Colonic mucosa (tissue), 4 donors: Measurements from ENCODE around the gene SEC61A1. TPM values are rescaled to one million over a fixed set of nuclear protein-coding genes. Genes with fewer than 3 reads are reported as not detected.

Experiments
- DNase-seq: peaks from one replicate; pipeline ENCODE4 v3.0.0-alpha.2; 2020
- H3K27ac ChIP-seq: fragments of 200-600 bp; one replicate; pipeline ENCODE4 v1.8.0; 2021
- H3K27me3 ChIP-seq: fragments of 200-600 bp; one replicate; pipeline ENCODE4 v1.8.0; 2021
- H3K36me3 ChIP-seq: fragments of 200-600 bp; one replicate; pipeline ENCODE4 v1.8.0; 2021
- H3K4me1 ChIP-seq: fragments of 200-600 bp; one replicate; pipeline ENCODE4 v1.8.0; 2021; ENCODE audit warnings: mild to moderate bottlenecking
- H3K4me3 ChIP-seq: fragments of 200-600 bp; one replicate; pipeline ENCODE4 v1.8.0; 2021
- H3K9ac ChIP-seq, 2 donors: one replicate each; pipeline ENCODE4 v1.7.0; 2013; ENCODE audit warnings: control low read depth in 2 of 2, low read depth in 2 of 2, low read length in 2 of 2
- H3K9me3 ChIP-seq: fragments of 200-600 bp; one replicate; pipeline ENCODE4 v1.8.0; 2021
- intact Hi-C: fragments of 100-400 bp; cut with DNase I; formaldehyde crosslinking; loops from one replicate; pipeline ENCODE4 v1.14.1; 2022
- total RNA-seq, 2 donors: library from RNA; stranded (reverse); fragmentation: NEBNext Ultra II Directional in 1 of 2; extraction: Animal tissue kit (Norgen Biotek cat#: 25700) in 1 of 2; gene quantifications; one replicate each; pipeline ENCODE4 v1.2.1, GENCODE V29; 2021
- TF ChIP-seq, protein P1 (sequence below): fragments of 200-600 bp; IDR thresholded peaks from one replicate; pipeline ENCODE4 v1.8.0; 2022; ENCODE audit warnings: antibody characterized with exemption, mild to moderate bottlenecking
- donor health status: healthy.
- donor health status: DM: no; HTN: no; CAD: no.
- donor health status: DM: no; HTN: no; CAD: no.

Gene SEC61A1
- total RNA-seq, 2 donors from 2014 or later: 184 to 250 TPM

DNA sequence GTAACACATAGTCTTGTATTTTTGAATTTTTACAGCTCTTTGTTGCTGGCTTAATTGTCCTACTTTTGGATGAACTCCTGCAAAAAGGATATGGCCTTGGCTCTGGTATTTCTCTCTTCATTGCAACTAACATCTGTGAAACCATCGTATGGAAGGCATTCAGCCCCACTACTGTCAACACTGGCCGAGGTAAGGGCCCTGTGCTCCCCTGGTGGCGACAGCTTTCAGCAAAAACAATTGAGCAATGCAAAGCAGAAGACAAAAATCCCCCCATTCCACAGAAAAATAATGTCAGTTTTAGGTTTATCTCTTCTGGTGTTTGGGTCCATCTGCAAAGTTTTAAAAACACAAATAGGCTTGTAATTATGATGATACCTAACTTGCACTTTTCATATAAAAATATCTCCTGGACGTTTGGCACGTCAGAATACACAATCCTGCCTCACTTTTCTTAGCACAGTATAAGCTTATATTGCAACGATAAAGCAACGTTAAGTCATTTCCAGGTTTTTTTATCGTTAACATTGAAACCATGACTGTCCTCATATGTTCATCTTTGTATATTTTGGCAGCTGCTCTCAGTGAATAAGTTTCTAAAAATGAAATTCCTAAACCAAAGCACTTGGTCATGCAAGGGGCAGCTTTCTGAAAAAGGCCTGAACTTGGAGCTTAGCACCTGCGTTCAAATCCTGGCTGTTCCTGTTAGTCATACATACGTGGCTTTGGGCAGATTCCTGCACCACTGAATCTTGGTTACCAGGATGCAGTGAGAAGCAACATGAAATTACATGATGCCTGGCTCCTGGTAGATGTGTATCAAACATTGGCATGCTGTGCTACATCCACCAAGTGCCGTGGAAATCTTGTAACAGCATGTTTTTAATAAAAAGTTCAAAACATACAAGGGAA lies 8.5 kb downstream of the SEC61A1 start:
- DNase-seq: no peak
- no peak overlapping the region for H3K4me3 ChIP-seq
- intact Hi-C loops: no loop called here
- no peaks in the 10 kb centered on the region for H3K4me1 ChIP-seq
- H3K9me3 ChIP-seq: no peaks in the 10 kb centered on the region
- TF ChIP-seq, protein P1, sequence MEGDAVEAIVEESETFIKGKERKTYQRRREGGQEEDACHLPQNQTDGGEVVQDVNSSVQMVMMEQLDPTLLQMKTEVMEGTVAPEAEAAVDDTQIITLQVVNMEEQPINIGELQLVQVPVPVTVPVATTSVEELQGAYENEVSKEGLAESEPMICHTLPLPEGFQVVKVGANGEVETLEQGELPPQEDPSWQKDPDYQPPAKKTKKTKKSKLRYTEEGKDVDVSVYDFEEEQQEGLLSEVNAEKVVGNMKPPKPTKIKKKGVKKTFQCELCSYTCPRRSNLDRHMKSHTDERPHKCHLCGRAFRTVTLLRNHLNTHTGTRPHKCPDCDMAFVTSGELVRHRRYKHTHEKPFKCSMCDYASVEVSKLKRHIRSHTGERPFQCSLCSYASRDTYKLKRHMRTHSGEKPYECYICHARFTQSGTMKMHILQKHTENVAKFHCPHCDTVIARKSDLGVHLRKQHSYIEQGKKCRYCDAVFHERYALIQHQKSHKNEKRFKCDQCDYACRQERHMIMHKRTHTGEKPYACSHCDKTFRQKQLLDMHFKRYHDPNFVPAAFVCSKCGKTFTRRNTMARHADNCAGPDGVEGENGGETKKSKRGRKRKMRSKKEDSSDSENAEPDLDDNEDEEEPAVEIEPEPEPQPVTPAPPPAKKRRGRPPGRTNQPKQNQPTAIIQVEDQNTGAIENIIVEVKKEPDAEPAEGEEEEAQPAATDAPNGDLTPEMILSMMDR: no peak
- H3K9ac ChIP-seq: no peak overlapping the region
- no peak overlapping the region for H3K27ac ChIP-seq
- H3K36me3 ChIP-seq: peaks cover 31% of the 10 kb centered on the region
- no peaks in the 10 kb centered on the region for H3K27me3 ChIP-seq

DNA sequence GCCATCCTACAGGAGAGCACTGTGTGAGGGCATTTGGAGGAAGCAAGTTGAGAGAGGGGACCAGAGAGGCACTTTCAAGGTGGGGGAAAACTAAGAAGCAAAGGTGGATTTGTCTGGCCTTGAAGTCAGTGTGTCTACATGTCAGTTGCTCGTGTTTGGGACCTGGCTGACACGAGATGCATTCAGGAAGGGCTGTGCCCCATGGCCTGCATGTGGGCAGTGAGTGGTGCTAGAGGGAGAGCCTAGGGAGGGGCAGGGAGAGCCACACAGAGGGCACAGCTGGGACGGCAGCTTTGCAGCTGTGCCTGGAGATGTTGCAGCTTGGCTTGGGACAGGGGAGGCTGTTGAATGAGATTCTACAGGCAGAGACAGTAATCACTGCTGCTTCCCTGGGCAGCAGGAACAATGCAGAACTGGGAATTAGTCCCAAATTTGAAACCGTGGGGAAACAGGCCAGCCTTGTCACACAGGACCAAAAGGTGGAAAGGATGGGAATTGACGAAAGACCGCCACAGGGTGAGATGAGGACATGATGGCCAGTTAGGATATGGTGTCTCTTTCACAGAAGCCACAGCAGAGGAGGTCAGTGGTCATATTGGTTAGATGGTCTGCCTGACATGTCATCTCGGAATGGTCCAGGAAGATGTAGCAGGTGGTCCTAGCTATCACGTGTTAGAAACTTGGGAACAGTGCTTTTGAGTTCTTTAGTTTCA lies 10.0 kb downstream of the SEC61A1 start:
- DNase-seq: no peak
- H3K27ac ChIP-seq: no peak overlapping the region
- no peak overlapping the region for H3K4me3 ChIP-seq
- H3K36me3 ChIP-seq: peaks cover 21% of the 10 kb centered on the region
- H3K27me3 ChIP-seq: no peaks in the 10 kb centered on the region
- H3K4me1 ChIP-seq: no peaks in the 10 kb centered on the region
- no peak overlapping the region for H3K9ac ChIP-seq
- intact Hi-C loops: no loop called here
- no peaks in the 10 kb centered on the region for H3K9me3 ChIP-seq
- TF ChIP-seq, protein P1: no peak

DNA sequence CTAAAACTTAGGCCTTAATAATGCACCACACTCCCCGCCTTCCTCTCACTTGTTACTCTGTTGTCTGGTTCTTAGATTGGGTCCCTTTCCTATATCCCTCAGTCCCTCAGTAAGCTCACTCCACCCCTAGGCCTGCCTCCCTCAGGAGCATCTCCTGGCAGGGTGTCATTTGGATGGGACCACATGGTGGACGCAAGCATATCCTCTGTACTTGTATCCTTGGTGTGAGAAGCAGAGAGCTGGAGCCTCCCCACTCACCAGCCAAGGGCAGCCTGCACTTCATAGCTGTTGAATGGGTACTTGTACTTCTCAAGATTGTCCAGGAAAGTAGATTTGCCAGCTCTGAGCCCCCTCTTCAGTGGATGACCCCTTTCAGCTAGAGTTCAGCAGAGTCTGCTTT lies 11.6 kb downstream of the SEC61A1 start:
- no peak for DNase-seq
- H3K4me1 ChIP-seq: no peaks in the 10 kb centered on the region
- TF ChIP-seq, protein P1: no peak
- H3K4me3 ChIP-seq: no peak overlapping the region
- intact Hi-C loops: no loop called here
- peaks cover 33% of the 10 kb centered on the region for H3K36me3 ChIP-seq
- H3K9ac ChIP-seq: no peak overlapping the region
- H3K27ac ChIP-seq: no peak overlapping the region
- H3K27me3 ChIP-seq: no peaks in the 10 kb centered on the region
- no peaks in the 10 kb centered on the region for H3K9me3 ChIP-seq

DNA sequence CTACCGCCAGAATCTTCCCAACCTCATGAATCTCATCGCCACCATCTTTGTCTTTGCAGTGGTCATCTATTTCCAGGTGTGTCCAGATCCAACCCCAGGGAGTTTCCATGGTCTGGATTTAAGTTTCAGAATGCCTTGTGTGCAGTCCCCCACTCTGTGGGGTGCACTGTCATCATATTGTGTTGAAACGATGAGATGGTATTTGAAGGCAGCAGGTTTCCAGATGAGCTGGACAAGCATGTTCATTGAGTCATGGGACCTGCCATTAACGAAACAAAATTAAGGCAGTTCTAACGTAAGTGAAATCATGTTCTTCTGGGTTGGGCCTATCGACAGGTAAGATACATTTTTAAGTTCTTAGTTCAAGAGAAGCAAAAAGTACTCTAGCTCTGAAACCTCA lies 12.7 kb downstream of the SEC61A1 start:
- no peak for DNase-seq
- no peaks in the 10 kb centered on the region for H3K27me3 ChIP-seq
- peaks cover 43% of the 10 kb centered on the region for H3K36me3 ChIP-seq
- no peak overlapping the region for H3K27ac ChIP-seq
- intact Hi-C loops: no loop called here
- TF ChIP-seq, protein P1: no peak
- H3K9ac ChIP-seq: no peak overlapping the region
- H3K9me3 ChIP-seq: no peaks in the 10 kb centered on the region
- no peaks in the 10 kb centered on the region for H3K4me1 ChIP-seq
- no peak overlapping the region for H3K4me3 ChIP-seq

DNA sequence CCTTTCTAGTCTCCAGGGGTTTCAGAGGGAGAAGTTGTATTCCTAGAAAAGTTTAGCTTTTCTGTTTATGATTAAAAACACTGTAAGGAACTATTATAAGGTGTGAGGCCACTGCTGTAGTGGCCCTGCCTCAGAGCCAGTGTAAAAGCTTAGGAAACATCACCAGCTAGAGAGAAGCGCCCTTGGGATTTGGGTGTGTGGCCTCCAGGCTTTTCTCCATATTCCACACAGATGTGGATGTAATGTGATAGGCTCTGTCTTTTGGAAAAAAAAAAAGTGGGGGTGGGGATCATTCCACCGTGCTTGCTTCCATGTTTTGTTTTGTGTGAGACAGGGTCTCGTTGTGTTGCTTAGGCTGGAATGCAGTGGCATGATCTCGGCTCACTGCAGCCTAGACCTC lies 13.9 kb downstream of the SEC61A1 start:
- no peak for DNase-seq
- no peak overlapping the region for H3K9ac ChIP-seq
- no peaks in the 10 kb centered on the region for H3K27me3 ChIP-seq
- TF ChIP-seq, protein P1: no peak
- peaks cover 48% of the 10 kb centered on the region for H3K36me3 ChIP-seq
- no peak overlapping the region for H3K4me3 ChIP-seq
- no peak overlapping the region for H3K27ac ChIP-seq
- intact Hi-C loops: no loop called here
- H3K4me1 ChIP-seq: no peaks in the 10 kb centered on the region
- no peaks in the 10 kb centered on the region for H3K9me3 ChIP-seq
